Body of pancreas (tissue), 4 donors: ENCODE results near the gene SLX4IP. TPM values are rescaled to one million over a fixed set of nuclear protein-coding genes. Genes with fewer than 3 reads are reported as not detected.

Experiments
- ATAC-seq: fragments of 150-250 bp; one replicate; pipeline ENCODE4 v1.9.1; 2016
- DNase-seq, 4 donors: peaks; one replicate each; pipeline ENCODE4 v3.0.0-alpha.2; 2019
- H3K27ac ChIP-seq, 4 donors: fragments of 200-600 bp; sonication (generic); 1 replicate in 3 of 4; 2 replicates in 1 of 4; pipeline versions ENCODE4 v1.5.1 to v1.6.1; 2016 to 2019; ENCODE audit warnings: mild to moderate bottlenecking in 1 of 4, mixed read lengths in 1 of 4, moderate library complexity in 1 of 4
- H3K27me3 ChIP-seq, 2 donors: fragments of 200-600 bp; sonication (generic); one replicate each; pipeline ENCODE4 v1.6.0; 2016; ENCODE audit warnings: mild to moderate bottlenecking in 1 of 2
- H3K36me3 ChIP-seq, 2 donors: fragments of 200-600 bp; sonication (generic); replicated peaks in 1 of 2; 2 replicates each; pipeline ENCODE4 v1.5.1; 2016; ENCODE audit warnings: low read depth in 2 of 2; ENCODE audit not compliant: insufficient read depth in 1 of 2
- H3K4me1 ChIP-seq: fragments of 200-600 bp; sonication (generic); one replicate; pipeline ENCODE4 v1.6.0; 2016
- H3K4me3 ChIP-seq, 2 donors: fragments of 200-600 bp; sonication (generic); 1 replicate in 1 of 2; 2 replicates in 1 of 2; pipeline ENCODE4 v1.5.1; 2016 to 2019
- H3K9me3 ChIP-seq, 3 donors: fragments of 200-600 bp; sonication (generic); 1 replicate in 2 of 3; 2 replicates in 1 of 3; pipeline ENCODE4 v1.5.1; 2016
- POLR2A ChIP-seq, 3 donors: fragments of 450-650 bp; IDR thresholded peaks; one replicate each; pipeline ENCODE4 v1.6.1; 2016; ENCODE audit warnings: antibody characterized with exemption in 3 of 3, mild to moderate bottlenecking in 2 of 3
- WGBS, 2 donors: methylation state at CpG; one replicate each; pipeline ENCODE4 v1.1.5; 2017; 5-methylcytosine and 5-hydroxymethylcytosine counted together
- intact Hi-C: fragments of 100-400 bp; cut with DNase I; formaldehyde crosslinking; loops from one replicate; pipeline ENCODE4 v1.15.1; 2023
- total RNA-seq, 2 donors: library from RNA; depleted of rRNA; stranded (reverse); fragments of >200 nt; gene quantifications; one replicate each; pipeline ENCODE4 v1.1.0, GENCODE V29; 2016
- TF ChIP-seq, protein P1 (sequence below), 7 experiments: fragments of 450-650 bp in 4 of 7; fragments of 200-600 bp in 3 of 7; sonication (generic) in 3 of 7; IDR thresholded peaks; one replicate each; pipeline ENCODE4 v1.5.1; 2016 to 2019; ENCODE audit warnings: antibody characterized with exemption in 7 of 7

The SLX4IP gene
- total RNA-seq, 2 donors from 2014 or later = 4.3 to 4.7 TPM

DNA sequence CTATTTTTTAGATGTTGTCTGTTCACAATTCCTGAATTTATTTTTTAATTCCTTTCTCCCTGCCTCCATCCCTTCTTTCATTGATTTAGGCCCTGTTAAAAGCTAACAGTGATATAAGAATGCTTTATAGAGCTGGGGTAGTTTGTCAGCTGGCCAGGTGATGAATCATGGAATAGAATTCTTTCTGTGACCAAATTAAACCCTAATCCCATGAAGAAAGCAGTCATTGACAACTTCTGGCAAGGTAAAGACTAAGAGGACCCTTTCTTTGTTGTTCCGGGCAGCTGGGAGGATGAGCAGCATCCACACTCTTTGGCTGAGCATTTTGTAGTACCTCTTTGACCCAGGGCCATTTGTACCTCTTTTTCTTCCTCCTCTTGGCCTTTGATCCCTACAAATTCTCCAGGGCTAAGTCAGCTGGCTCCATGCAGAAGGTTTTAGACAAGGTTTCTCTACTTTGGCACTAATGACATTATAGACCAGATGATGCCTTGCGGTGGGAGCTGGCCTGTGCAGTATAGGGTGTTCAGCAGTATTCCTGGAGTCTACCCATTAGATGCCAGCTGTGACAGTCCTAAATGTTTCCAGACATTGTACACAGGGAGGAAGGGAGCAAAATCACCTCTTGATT is 102.9 kb downstream of the SLX4IP start:
- WGBS, 2 donors = 89 to 92% methylated on average over 2 of the region's 2 CpGs
- no peak for DNase-seq
- intact Hi-C loops = no loop called here

DNA sequence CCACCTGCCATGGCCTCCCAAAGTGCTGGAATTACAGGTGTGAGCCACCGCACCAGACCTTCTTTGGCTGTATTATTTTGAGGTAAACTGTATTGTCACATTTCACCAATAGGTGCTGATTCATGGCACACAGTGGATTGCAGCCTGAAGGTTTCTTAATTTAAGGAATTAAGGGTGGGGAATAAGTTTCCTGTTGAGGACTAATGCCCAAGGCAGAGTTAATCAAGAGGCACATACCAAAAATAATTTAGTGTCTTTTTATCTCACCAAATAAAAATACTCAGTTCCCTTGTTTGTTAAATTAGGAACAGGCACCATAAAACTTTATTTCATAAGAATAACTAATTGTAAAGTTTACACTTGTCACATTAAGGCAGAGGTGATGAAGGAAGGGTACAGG is 103.7 kb downstream of the SLX4IP start:
- peaks cover 10% of the 10 kb centered on the region for H3K4me1 ChIP-seq
- DNase-seq (no peak), ATAC-seq (no peak)
- no peaks in the 10 kb centered on the region for H3K27me3 ChIP-seq
- no peaks in the 10 kb centered on the region for H3K36me3 ChIP-seq
- 0 to 50% methylated on average over 1 of the region's 1 CpG for WGBS, 2 donors
- no peak overlapping the region for H3K4me3 ChIP-seq
- no peak overlapping the region for H3K27ac ChIP-seq
- intact Hi-C loops = no loop called here
- no peak for TF ChIP-seq POLR2A (IDR thresholded peaks at IDR 0.05)
- TF ChIP-seq, protein P1, sequence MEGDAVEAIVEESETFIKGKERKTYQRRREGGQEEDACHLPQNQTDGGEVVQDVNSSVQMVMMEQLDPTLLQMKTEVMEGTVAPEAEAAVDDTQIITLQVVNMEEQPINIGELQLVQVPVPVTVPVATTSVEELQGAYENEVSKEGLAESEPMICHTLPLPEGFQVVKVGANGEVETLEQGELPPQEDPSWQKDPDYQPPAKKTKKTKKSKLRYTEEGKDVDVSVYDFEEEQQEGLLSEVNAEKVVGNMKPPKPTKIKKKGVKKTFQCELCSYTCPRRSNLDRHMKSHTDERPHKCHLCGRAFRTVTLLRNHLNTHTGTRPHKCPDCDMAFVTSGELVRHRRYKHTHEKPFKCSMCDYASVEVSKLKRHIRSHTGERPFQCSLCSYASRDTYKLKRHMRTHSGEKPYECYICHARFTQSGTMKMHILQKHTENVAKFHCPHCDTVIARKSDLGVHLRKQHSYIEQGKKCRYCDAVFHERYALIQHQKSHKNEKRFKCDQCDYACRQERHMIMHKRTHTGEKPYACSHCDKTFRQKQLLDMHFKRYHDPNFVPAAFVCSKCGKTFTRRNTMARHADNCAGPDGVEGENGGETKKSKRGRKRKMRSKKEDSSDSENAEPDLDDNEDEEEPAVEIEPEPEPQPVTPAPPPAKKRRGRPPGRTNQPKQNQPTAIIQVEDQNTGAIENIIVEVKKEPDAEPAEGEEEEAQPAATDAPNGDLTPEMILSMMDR (IDR thresholded peaks at IDR 0.05) = no peak
- H3K9me3 ChIP-seq = no peaks in the 10 kb centered on the region

More for the DNA sequence above, 102.9 kb downstream of the SLX4IP start:
- Histone ChIP-seq H3K27me3 (no peaks in the 10 kb centered on the region), H3K4me1 (peaks cover 10% of the 10 kb centered on the region), H3K36me3 (no peaks in the 10 kb centered on the region), H3K27ac (no peak overlapping the region), H3K9me3 (no peaks in the 10 kb centered on the region), H3K4me3 (no peak overlapping the region)
- ATAC-seq = no peak
- TF ChIP-seq, protein P1 (IDR thresholded peaks at IDR 0.05) = no peak
- no peak for TF ChIP-seq POLR2A (IDR thresholded peaks at IDR 0.05)

DNA sequence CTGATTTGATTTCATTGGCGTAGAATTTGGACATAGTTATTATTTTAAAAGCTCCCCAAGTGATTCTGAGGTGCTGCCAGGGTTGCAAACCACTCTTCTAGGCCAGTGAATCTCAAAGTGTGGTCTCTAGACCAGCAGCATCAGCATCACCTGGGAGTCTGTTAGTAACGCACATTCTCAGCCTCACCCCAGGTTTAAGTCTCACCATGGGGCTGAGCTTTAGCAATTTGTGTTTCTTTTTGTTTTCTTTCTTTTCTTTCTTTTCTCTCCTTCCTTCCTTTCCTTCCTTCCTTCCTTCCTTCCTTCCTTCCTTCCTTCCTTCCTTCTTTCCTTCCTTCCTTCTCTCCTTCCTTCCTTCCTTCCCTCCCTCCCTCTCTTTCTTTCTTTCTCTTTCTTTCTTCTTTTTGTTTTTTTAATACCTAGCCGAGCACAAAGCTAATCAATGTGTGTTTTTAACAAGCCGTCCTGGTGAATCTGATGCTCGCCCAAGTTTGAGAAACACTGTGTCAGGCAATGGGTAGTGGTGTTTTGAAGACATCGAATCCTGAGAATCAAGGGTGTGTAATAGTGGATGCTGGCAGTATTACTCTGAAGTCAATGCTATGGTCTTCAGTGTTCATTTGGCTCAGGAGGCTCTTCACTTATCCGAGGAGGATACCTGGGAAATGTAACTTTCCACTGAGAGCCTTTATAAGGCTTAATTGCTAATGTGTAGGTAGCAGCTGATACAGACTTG is 104.9 kb downstream of the SLX4IP start:
- H3K4me1 ChIP-seq = peaks cover 10% of the 10 kb centered on the region
- no peaks in the 10 kb centered on the region for H3K27me3 ChIP-seq
- ATAC-seq (no peak), DNase-seq (no peak)
- TF ChIP-seq, protein P1 (IDR thresholded peaks at IDR 0.05) = no peak
- no peak for TF ChIP-seq POLR2A (IDR thresholded peaks at IDR 0.05)
- no peaks in the 10 kb centered on the region for H3K9me3 ChIP-seq
- 88 to 90% methylated on average over 7 of the region's 7 CpGs for WGBS, 2 donors
- H3K36me3 ChIP-seq = no peaks in the 10 kb centered on the region
- H3K27ac ChIP-seq = no peak overlapping the region
- H3K4me3 ChIP-seq = no peak overlapping the region
- intact Hi-C loops = no loop called here

DNA sequence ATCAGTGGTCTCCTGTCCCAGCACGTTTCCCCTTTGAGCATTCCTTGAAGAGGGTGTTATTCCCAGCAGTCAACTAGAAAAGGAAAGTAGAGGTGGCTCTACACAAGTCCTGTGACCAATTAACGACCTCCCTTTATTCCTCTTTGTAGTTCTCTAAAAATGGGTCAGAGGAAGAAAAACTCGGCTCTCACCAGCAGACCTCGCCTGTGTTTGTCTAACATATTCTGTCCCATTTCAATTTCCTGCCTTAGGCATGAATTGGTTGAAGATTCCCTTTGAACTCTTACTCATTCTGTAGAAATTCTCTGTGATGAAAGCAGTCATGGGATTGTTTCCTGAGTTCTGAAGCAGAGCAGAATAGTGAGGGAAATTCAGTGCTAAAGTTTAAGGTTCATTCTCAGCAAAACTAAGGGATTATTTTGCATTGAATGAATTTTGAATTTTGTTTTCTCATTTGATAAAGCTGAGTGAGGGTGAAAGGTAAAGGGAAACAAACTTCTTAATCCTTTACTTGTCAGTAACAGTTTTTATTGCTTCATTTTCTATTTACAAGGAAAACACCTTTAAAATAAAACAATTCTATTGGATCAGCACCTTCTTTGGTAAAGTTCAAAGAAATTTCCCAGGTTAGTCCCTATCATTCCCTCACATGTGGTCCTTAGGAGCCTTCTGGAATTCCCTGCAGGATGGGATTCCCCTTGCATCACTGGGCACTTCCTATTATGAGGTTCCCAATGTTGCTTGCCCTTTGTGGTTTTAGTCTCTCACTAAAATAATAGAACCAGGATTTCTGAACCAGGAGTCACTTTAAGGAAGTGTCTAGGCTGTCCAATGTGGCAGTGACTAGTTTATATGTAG is 105.8 kb downstream of the SLX4IP start:
- WGBS, 2 donors = 50 to 68% methylated on average over 4 of the region's 4 CpGs
- Histone ChIP-seq H3K9me3 (no peaks in the 10 kb centered on the region), H3K4me3 (no peak overlapping the region), H3K4me1 (peaks cover 10% of the 10 kb centered on the region), H3K27ac (peak overlapping the region in 1 of 4 donors; percentile 27), H3K27me3 (no peaks in the 10 kb centered on the region), H3K36me3 (no peaks in the 10 kb centered on the region)
- no peak for DNase-seq
- intact Hi-C loops = no loop called here
- TF ChIP-seq POLR2A (IDR thresholded peaks at IDR 0.05) = no peak
- ATAC-seq = peak; percentile 18
